H1 (cell line): ENCODE measurements around the gene RNASEH2A.

Source experiments
- CHD2 ChIP-seq: IDR thresholded peaks from 2 replicates; pipeline ENCODE4 v1.6.1; 2012; ENCODE audit warnings: low read length, improper control_type of control experiment
- EGR1 ChIP-seq: IDR thresholded peaks from 2 replicates; pipeline ENCODE4 v1.6.1; 2011; ENCODE audit warnings: low read depth, low read length, borderline replicate concordance
- JUN ChIP-seq: IDR thresholded peaks from 2 replicates; pipeline ENCODE4 v1.6.1; 2011; ENCODE audit warnings: low read depth, mild to moderate bottlenecking, improper control_type of control experiment, low read length
- JUND ChIP-seq: IDR thresholded peaks from 2 replicates; pipeline ENCODE4 v1.6.1; 2011; ENCODE audit warnings: mild to moderate bottlenecking, improper control_type of control experiment, low read length
- PHF8 ChIP-seq: fragments of 200-600 bp; sonication (generic); conservative IDR thresholded peaks from 2 replicates; pipeline ENCODE4 v1.7.1; 2012; ENCODE audit warnings: low read depth, mild to moderate bottlenecking, inconsistent platforms, low read length, moderate library complexity
- POLR2A ChIP-seq, 2 experiments: IDR thresholded peaks; 1 replicate in 1 of 2; 2 replicates in 1 of 2; pipeline ENCODE4 v1.6.1; 2011; ENCODE audit warnings: low read depth in 2 of 2, low read length in 2 of 2, mild to moderate bottlenecking in 2 of 2; ENCODE audit errors: control extremely low read depth in 1 of 2
- TF ChIP-seq, protein P1 (sequence below), 3 experiments: IDR thresholded peaks; 1 replicate in 2 of 3; 2 replicates in 1 of 3; pipeline versions ENCODE4 v1.5.1 to v1.6.1; 2011; ENCODE audit warnings: low read length in 3 of 3, mild to moderate bottlenecking in 3 of 3, inconsistent platforms in 2 of 3, low read depth in 1 of 3, moderate library complexity in 1 of 3; ENCODE audit not compliant: insufficient read depth in 1 of 3; ENCODE audit errors: control extremely low read depth in 1 of 3
- TF ChIP-seq, protein P2 (sequence below): IDR thresholded peaks from 2 replicates; pipeline ENCODE4 v1.6.1; 2012; ENCODE audit warnings: inconsistent platforms

DNA sequence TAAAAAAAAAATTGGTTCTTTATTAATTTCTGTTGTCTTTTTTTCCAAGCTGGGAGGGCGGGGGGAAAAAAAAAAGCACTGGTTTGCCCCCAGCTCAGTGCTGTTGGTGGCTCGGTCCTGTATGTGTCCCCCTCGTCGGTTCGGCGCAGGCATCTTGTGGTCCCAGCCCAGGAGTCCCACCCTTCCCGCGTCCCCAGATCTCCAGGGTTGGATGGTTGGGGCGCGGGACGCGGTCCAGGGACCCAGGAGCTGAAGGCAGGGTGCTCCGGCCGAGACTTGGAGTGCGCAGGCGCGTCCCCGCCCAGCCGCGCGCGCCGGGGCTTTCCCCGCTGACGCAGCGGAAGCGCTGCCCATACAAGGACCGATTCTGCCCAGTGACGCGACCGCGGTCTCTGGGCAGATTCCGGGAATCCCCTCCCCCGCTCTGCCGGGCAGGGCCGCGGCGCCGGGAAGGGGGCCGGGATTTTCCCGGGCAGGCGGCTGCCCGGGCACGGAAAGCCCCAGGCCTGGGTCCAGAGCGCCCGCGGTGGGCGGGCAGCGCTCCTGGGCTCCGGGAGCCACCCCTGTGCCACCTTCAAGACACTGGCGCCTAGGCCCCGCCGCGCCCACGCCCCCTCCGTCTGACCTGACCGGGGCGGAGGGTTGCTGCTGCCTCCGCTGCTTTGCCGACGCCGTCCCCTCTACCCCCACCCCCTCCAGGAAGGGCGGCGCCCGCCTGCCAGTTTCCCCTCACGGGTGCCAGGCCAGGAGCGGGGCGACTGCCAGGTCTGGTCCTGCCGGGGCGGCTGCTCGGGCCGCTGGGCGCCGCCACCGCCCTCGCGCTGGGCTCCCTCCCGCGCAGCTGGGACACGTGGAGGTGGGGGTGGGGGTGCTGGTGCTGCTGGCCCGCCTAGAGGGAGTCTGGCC lies 12.8 kb upstream of the RNASEH2A start:
- no peak for TF ChIP-seq JUN
- TF ChIP-seq, protein P1, sequence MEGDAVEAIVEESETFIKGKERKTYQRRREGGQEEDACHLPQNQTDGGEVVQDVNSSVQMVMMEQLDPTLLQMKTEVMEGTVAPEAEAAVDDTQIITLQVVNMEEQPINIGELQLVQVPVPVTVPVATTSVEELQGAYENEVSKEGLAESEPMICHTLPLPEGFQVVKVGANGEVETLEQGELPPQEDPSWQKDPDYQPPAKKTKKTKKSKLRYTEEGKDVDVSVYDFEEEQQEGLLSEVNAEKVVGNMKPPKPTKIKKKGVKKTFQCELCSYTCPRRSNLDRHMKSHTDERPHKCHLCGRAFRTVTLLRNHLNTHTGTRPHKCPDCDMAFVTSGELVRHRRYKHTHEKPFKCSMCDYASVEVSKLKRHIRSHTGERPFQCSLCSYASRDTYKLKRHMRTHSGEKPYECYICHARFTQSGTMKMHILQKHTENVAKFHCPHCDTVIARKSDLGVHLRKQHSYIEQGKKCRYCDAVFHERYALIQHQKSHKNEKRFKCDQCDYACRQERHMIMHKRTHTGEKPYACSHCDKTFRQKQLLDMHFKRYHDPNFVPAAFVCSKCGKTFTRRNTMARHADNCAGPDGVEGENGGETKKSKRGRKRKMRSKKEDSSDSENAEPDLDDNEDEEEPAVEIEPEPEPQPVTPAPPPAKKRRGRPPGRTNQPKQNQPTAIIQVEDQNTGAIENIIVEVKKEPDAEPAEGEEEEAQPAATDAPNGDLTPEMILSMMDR (IDR thresholded peaks at IDR 0.05; ENCODE audit: control extremely low read depth in 1 of 3, insufficient read depth in 1 of 3, low read depth in 1 of 3, low read length in 3 of 3), result no peak
- 0 out of 2 replicates have a peak, but pooled peaks have one; percentile 73 for TF ChIP-seq PHF8
- TF ChIP-seq EGR1, result peak; percentile 43; the same call in 1 of the 2 replicates
- TF ChIP-seq CHD2, result peak; percentile 64
- TF ChIP-seq JUND, result no peak
- peak; percentile 84 to 88 for TF ChIP-seq POLR2A (IDR thresholded peaks at IDR 0.05; ENCODE audit: control extremely low read depth in 1 of 2, low read depth in 2 of 2, low read length in 2 of 2)
- TF ChIP-seq, protein P2, sequence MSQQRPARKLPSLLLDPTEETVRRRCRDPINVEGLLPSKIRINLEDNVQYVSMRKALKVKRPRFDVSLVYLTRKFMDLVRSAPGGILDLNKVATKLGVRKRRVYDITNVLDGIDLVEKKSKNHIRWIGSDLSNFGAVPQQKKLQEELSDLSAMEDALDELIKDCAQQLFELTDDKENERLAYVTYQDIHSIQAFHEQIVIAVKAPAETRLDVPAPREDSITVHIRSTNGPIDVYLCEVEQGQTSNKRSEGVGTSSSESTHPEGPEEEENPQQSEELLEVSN, result peak; percentile 94
